Measurements from ENCODE around the gene AMPD3.

The AMPD3 gene

GRCh38 chr11:10488934-10489691 is 34.0 kb downstream of the AMPD3 start:
- no peak for TF ChIP-seq CTCF (conservative IDR thresholded peaks at IDR 0.05; ENCODE audit: low read depth, low read length)
- no peak for DNase-seq (ENCODE audit: low read depth)
- no peak overlapping the region for H3K4me3 ChIP-seq (ENCODE audit: low read depth, low read length)

- no peak for DNase-seq (ENCODE audit: low read depth)
- TF ChIP-seq CTCF (conservative IDR thresholded peaks at IDR 0.05; ENCODE audit: low read depth, low read length): no peak
- no peak overlapping the region for H3K4me3 ChIP-seq (ENCODE audit: low read depth, low read length)
Measured at GRCh38 chr11:10490032-10490397, 35.0 kb downstream of the AMPD3 start.

DNA sequence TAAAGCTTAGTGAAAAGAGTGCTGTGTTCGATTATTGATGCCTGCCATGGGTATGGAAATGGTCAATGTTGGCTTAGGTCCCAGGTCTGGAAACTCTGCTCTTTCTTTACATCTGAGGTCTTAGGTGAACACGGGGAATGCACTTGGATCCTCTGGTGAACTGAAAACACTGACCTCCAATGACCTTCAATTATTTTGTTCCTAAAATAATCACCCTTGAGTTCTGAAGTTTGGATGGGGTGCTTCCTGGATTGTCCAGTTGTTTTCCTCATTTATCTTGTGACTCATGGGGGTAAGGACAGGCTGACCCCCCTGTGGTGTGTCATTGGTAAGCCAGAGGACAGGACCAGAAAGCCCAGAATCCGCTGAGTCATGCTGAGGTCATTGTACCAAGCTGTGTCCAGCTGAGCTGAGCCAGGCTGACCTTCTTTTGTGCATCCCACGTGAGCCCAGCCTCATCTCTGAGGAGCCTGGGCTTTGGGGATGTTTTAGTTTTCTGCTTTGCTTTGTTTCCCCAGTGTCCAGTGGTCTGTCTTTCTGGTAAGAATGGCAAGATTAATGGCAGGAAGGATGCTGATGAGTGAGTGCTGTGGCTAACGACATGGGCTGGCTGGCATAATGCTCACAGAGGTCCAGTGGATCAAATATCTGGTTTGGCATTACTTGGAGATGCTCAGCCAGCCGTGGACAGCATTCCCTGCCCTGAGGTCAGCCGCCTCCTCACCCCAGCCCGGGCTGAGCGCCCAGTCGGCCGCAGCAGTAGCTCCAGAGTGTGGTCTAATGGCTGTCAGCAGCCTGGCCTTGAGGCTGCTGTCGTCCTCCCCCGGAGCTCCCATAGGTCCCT is 35.6 kb downstream of the AMPD3 start:
- peak; percentile 92 for DNase-seq (ENCODE audit: low read depth)
- H3K4me3 ChIP-seq (ENCODE audit: low read depth, low read length): no peak overlapping the region
- no peak for TF ChIP-seq CTCF (conservative IDR thresholded peaks at IDR 0.05; ENCODE audit: low read depth, low read length)

DNA sequence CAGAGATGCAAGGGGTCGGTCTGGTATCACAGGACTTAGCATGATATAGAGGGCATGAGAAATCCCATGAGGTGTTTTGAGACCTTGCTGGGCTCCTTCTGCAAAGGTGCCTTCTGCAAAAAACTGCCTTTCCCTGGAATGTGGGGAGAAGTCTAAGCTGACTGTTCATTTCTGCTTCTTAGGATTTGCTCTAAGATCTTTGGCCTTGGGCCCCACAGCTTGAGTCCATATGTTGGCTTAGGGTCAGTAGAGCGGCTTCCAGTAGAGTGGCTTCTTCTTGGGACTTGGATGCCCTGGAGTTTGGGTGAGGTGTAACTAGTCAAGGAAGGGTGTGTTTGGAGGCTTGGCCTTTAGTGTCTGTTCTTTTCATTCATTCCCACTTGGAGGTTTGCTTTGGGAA is 37.0 kb downstream of the AMPD3 start:
- no peak for TF ChIP-seq CTCF (conservative IDR thresholded peaks at IDR 0.05; ENCODE audit: low read depth, low read length)
- DNase-seq (ENCODE audit: low read depth): no peak
- no peak overlapping the region for H3K4me3 ChIP-seq (ENCODE audit: low read depth, low read length)

- DNase-seq (ENCODE audit: low read depth): no peak
- H3K4me3 ChIP-seq (ENCODE audit: low read depth, low read length): no peak overlapping the region
- no peak for TF ChIP-seq CTCF (conservative IDR thresholded peaks at IDR 0.05; ENCODE audit: low read depth, low read length)
Measured at GRCh38 chr11:10493041-10493663, 38.1 kb downstream of the AMPD3 start.

DNA sequence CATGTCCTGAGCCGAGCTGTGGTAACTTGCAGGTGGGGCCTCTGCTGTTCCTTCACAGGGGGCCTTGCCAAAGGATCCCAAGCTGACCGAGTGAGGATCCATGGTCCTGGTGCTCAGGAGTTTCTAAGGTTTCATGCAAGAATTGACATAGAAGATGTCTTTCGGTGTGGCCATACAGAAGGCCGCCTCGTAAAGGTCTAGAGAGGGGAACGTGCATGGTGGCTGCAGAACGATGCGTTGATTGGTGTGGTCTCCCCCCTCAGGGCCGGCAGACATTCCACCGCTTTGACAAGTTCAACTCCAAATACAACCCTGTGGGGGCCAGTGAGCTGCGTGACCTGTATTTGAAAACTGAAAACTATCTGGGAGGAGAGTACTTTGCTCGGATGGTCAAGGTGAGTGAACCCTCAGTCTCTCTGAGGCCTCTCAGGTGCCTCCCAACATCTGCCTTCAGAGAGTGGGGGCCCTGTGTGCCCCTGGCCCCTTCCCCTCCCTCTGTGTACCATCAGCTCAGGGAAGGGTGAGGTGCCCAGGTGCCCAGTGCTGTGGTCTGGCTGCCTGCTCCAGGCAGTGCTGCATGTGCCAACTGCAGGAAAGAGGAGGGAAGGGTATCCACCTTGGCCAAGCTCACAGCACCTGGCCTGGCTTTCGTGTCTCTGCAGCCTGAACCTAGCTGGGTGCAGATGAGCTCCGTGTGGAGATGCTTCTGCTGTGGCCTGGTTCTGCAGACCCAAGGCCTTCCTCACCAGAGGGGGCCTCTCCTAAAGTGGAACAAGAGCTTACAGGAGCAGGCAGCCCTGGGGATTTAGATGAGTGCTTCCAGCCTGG is 39.8 kb downstream of the AMPD3 start:
- no peak for TF ChIP-seq CTCF (conservative IDR thresholded peaks at IDR 0.05; ENCODE audit: low read depth, low read length)
- no peak for DNase-seq (ENCODE audit: low read depth)
- H3K4me3 ChIP-seq (ENCODE audit: low read depth, low read length): no peak overlapping the region
